Sigmoid colon (tissue), 7 donors: ENCODE data around the gene WNT11. TPM values are rescaled to one million over a fixed set of nuclear protein-coding genes. Genes with fewer than 3 reads are reported as not detected.

Experiments used
- DNase-seq: peaks from one replicate; pipeline ENCODE4 v3.0.0-alpha.2; 2019
- H3K27ac ChIP-seq, 4 donors: fragments of 200-600 bp; sonication (generic); one replicate each; pipeline ENCODE4 v1.5.1; 2016 to 2019; ENCODE audit warnings: mild to moderate bottlenecking in 1 of 4
- H3K27me3 ChIP-seq, 3 donors: fragments of 200-600 bp; sonication (generic); one replicate each; pipeline ENCODE4 v1.5.1; 2019; ENCODE audit warnings: mild to moderate bottlenecking in 1 of 3
- H3K36me3 ChIP-seq, 4 donors: fragments of 200-600 bp; sonication (generic); one replicate each; pipeline ENCODE4 v1.5.1; 2016 to 2019
- H3K4me1 ChIP-seq, 4 donors: fragments of 200-600 bp; sonication (generic); one replicate each; pipeline ENCODE4 v1.5.1; 2017 to 2019
- H3K4me3 ChIP-seq, 4 donors: fragments of 200-600 bp; sonication (generic); one replicate each; pipeline ENCODE4 v1.5.1; 2017 to 2019; ENCODE audit warnings: mild to moderate bottlenecking in 2 of 4, moderate library complexity in 1 of 4
- H3K9me3 ChIP-seq, 4 donors: fragments of 200-600 bp in 3 of 4; sonication (generic) in 3 of 4; one replicate each; pipeline versions ENCODE4 v1.5.1 to v1.6.1; 2013 to 2019
- CTCF ChIP-seq, 4 experiments: fragments of 450-650 bp in 3 of 4; fragments of 200-600 bp in 1 of 4; IDR thresholded peaks; one replicate each; pipeline ENCODE4 v1.5.1; 2016 to 2019; ENCODE audit warnings: antibody characterized with exemption in 4 of 4, mild to moderate bottlenecking in 3 of 4, moderate library complexity in 2 of 4
- EP300 ChIP-seq, 4 donors: sonication (generic); formaldehyde crosslinking; IDR thresholded peaks; one replicate each; pipeline ENCODE4 v1.6.1; 2017; ENCODE audit warnings: antibody characterized with exemption in 4 of 4
- POLR2A ChIP-seq, 2 donors: fragments of 450-650 bp; IDR thresholded peaks; one replicate each; pipeline ENCODE4 v1.6.1; 2016; ENCODE audit warnings: antibody characterized with exemption in 2 of 2, mild to moderate bottlenecking in 2 of 2, moderate library complexity in 2 of 2
- POLR2AphosphoS5 ChIP-seq, 4 donors: sonication (generic); formaldehyde crosslinking; IDR thresholded peaks; one replicate each; pipeline ENCODE4 v1.6.1; 2017; ENCODE audit warnings: antibody characterized with exemption in 4 of 4
- WGBS, 2 donors: extraction: QIAGEN DNeasy Blood & Tissue Kit; methylation state at CpG; one replicate each; pipeline ENCODE4 v1.1.7; 2013; 5-methylcytosine and 5-hydroxymethylcytosine counted together
- intact Hi-C: fragments of 100-400 bp; cut with DNase I; formaldehyde crosslinking; loops from one replicate; pipeline ENCODE4 v1.15.1; 2023
- polyA plus RNA-seq, 3 donors: library from polyadenylated mRNA; stranded (reverse); fragments of 200-250 nt; gene quantifications; one replicate each; pipeline ENCODE4 v1.2.3, GENCODE V29; 2013
- total RNA-seq, 4 donors: library from RNA; depleted of rRNA; stranded (reverse); fragments of >200 nt; gene quantifications; one replicate each; pipeline ENCODE4 v1.1.0, GENCODE V29; 2016
- donor health status: healthy with polysubstance abuse.
- donor health status: Bipolar disorder and iron deficiency.
- donor health status: healthy.

Gene WNT11
- total and polyA plus RNA-seq, 7 donors, result 0.92 to 8.9 (median 2.2) TPM

GRCh38 chr11:76237000-76237649 lies 30.8 kb upstream of the WNT11 start:
- TF ChIP-seq POLR2A (IDR thresholded peaks at IDR 0.05) (no peak), EP300 (IDR thresholded peaks at IDR 0.05) (no peak), CTCF (IDR thresholded peaks at IDR 0.05) (no peak), POLR2AphosphoS5 (IDR thresholded peaks at IDR 0.05) (no peak)
- intact Hi-C loops, result loop anchor here (5.0 kb wide), 1 partner anchor 410 kb away; no protein-coding TSS in a partner anchor

GRCh38 chr11:76236092-76236999 lies 30.0 kb upstream of the WNT11 start:
- Histone ChIP-seq H3K27me3 (no peaks in the 10 kb centered on the region), H3K27ac (peak overlapping the region; percentile 83 to 90 (median 89)), H3K4me3 (peak overlapping the region; percentile 48 to 83 (median 74)), H3K36me3 (no peaks in the 10 kb centered on the region), H3K9me3 (no peaks in the 10 kb centered on the region), H3K4me1 (peaks cover 0 to 23% (median 17%) of the 10 kb centered on the region in 4 donors)
- TF ChIP-seq POLR2AphosphoS5 (IDR thresholded peaks at IDR 0.05), result no peak
- no peak for TF ChIP-seq EP300 (IDR thresholded peaks at IDR 0.05)
- TF ChIP-seq POLR2A (IDR thresholded peaks at IDR 0.05), result no peak
- no peak for TF ChIP-seq CTCF (IDR thresholded peaks at IDR 0.05)
- peak; percentile 86 for DNase-seq
- whole genome bisulfite sequencing, 2 donors, result 2 to 5% methylated on average over 44 of the region's 44 CpGs
- intact Hi-C loops, result loop anchor here (5.0 kb wide), 1 partner anchor 409 kb away; no protein-coding TSS in a partner anchor

More at GRCh38 chr11:76237000-76237649, 30.8 kb upstream of the WNT11 start:
- H3K27me3 ChIP-seq, result no peaks in the 10 kb centered on the region
- DNase-seq, result no peak
- H3K4me1 ChIP-seq, result peaks cover 0 to 23% (median 17%) of the 10 kb centered on the region in 4 donors
- no peaks in the 10 kb centered on the region for H3K36me3 ChIP-seq
- no peaks in the 10 kb centered on the region for H3K9me3 ChIP-seq
- peak overlapping the region in 3 of 4 donors; percentile 83 to 90 (median 90) for H3K27ac ChIP-seq
- peak overlapping the region in 1 of 4 donors; percentile 76 for H3K4me3 ChIP-seq
- 84 to 90% methylated on average over 8 of the region's 8 CpGs for WGBS, 2 donors

GRCh38 chr11:76235233-76236091 lies 29.2 kb upstream of the WNT11 start:
- intact Hi-C loops, result loop anchor here (1.0 to 5.0 kb wide), 4 partner anchors 28 to 408 kb away; partner anchors contain the start of genes GVQW3 and THAP12
- WGBS, 2 donors, result 0% methylated on average over 65 of the region's 65 CpGs
- peak; percentile 42 to 81 (median 63) for TF ChIP-seq POLR2AphosphoS5 (IDR thresholded peaks at IDR 0.05)
- TF ChIP-seq POLR2A (IDR thresholded peaks at IDR 0.05), result peak in 1 of 2 donors; percentile 33
- TF ChIP-seq CTCF (IDR thresholded peaks at IDR 0.05), result no peak
- TF ChIP-seq EP300 (IDR thresholded peaks at IDR 0.05), result no peak
- Histone ChIP-seq H3K36me3 (no peaks in the 10 kb centered on the region), H3K9me3 (no peaks in the 10 kb centered on the region), H3K4me3 (peak overlapping the region; percentile 48 to 83 (median 74)), H3K27me3 (no peaks in the 10 kb centered on the region), H3K27ac (peak overlapping the region; percentile 83 to 90 (median 89)), H3K4me1 (peaks cover 0 to 23% (median 17%) of the 10 kb centered on the region in 4 donors)
- DNase-seq, result peak; percentile 95
